HCT116 (cell line): ENCODE results near the gene MDM4. TPM values are rescaled to one million over a fixed set of nuclear protein-coding genes. Genes with fewer than 3 reads are reported as not detected.

Source experiments
- ATAC-seq: fragments of 200-7000 bp; cut with Tn5 transposase; 2 replicates; pipeline ENCODE4 v1.9.1; 2020; ENCODE audit warnings: mild to moderate bottlenecking, moderate library complexity
- BruUV-seq: library from RNA; stranded (reverse); fragments of 400-500 nt; replicated peaks from 2 replicates; lab custom pipeline; 2021; lab: Mats Ljungman, UMichigan
- CTCF ChIA-PET: fragments of 300-600 bp; sonication (Branson Sonifier 250); formaldehyde crosslinking; loops from one replicate; lab custom pipeline; 2021; ENCODE audit warnings: antibody characterized with exemption; lab: Charles Lee
- POLR2A ChIA-PET: fragments of 300-600, 350-600 bp; sonication (Branson Sonifier 250); formaldehyde crosslinking; loops from one replicate; lab custom pipeline; 2021; ENCODE audit warnings: antibody characterized with exemption; lab: Charles Lee
- RAD21 ChIA-PET, 2 experiments: fragments of 300-600 bp; sonication (Branson Sonifier 250); formaldehyde crosslinking; loops; one replicate each; lab custom pipeline; 2023; ENCODE audit warnings: low total read pairs in 2 of 2; ENCODE audit not compliant: uncharacterized antibody in 2 of 2, unreplicated experiment in 2 of 2, low non-redundant PET in 1 of 2; lab: Charles Lee
- DNase-seq: peaks from one replicate; pipeline ENCODE4 v3.0.0-alpha.2; 2010; ENCODE audit warnings: low read depth, low spot score
- H2AFZ ChIP-seq: fragments of 200-600 bp; shearing (Covaris generic), sonication (generic); 2 replicates; pipeline ENCODE4 v1.6.1; 2017; ENCODE audit warnings: low read depth, mixed run types, mixed read lengths, antibody characterized with exemption, low read length; ENCODE audit not compliant: poor library complexity, severe bottlenecking
- H3K27ac ChIP-seq: 2 replicates; pipeline ENCODE4 v1.5.1; 2012; ENCODE audit warnings: low read depth, low read length
- H3K27me3 ChIP-seq: fragments of 200-600 bp; sonication (generic); 2 replicates; pipeline ENCODE4 v1.6.1; 2016; ENCODE audit warnings: mixed run types, low read length, mixed read lengths; ENCODE audit not compliant: insufficient read depth
- H3K36me3 ChIP-seq, 2 experiments: fragments of 200-500 bp in 1 of 2; fragments of 200-600 bp in 1 of 2; sonication (Bioruptor generic) in 1 of 2; sonication (generic) in 1 of 2; 2 replicates each; pipeline versions ENCODE4 v1.5.1 to v1.6.1; 2014 to 2016; ENCODE audit warnings: low read length in 2 of 2, inconsistent platforms in 1 of 2, mixed read lengths in 1 of 2, mixed run types in 1 of 2; ENCODE audit not compliant: insufficient read depth in 2 of 2, control insufficient read depth in 1 of 2
- H3K4me1 ChIP-seq, 2 experiments: fragments of 200-600 bp in 1 of 2; sonication (generic) in 1 of 2; 2 replicates each; pipeline versions ENCODE4 v1.5.1 to v1.6.1; 2012 to 2017; ENCODE audit warnings: low read length in 2 of 2, inconsistent platforms in 1 of 2, mild to moderate bottlenecking in 1 of 2, mixed read lengths in 1 of 2, mixed run types in 1 of 2, moderate library complexity in 1 of 2; ENCODE audit not compliant: insufficient read depth in 2 of 2, control insufficient read depth in 1 of 2
- H3K4me2 ChIP-seq: fragments of 200-600 bp; sonication (generic); 2 replicates; pipeline ENCODE4 v1.6.1; 2017; ENCODE audit warnings: mixed run types, low read length, mixed read lengths
- H3K4me3 ChIP-seq, 2 experiments: fragments of 200-600 bp in 1 of 2; sonication (generic) in 1 of 2; replicated peaks in 1 of 2; 2 replicates each; pipeline ENCODE4 v1.5.1; 2011 to 2016; ENCODE audit warnings: low read length in 2 of 2, control low read depth in 1 of 2, low read depth in 1 of 2, mild to moderate bottlenecking in 1 of 2, mixed read lengths in 1 of 2, mixed run types in 1 of 2
- H3K79me2 ChIP-seq: fragments of 200-600 bp; sonication (generic); 2 replicates; pipeline ENCODE4 v1.6.1; 2017; ENCODE audit warnings: mild to moderate bottlenecking, mixed run types, low read length, moderate library complexity, mixed read lengths; ENCODE audit not compliant: insufficient read depth
- H3K9ac ChIP-seq: fragments of 200-600 bp; sonication (generic); 2 replicates; pipeline ENCODE4 v1.6.1; 2016; ENCODE audit warnings: low read length, mixed read lengths
- H3K9me2 ChIP-seq: fragments of 200-600 bp; sonication (generic), shearing (Covaris generic); 2 replicates; pipeline ENCODE4 v1.6.1; 2017; ENCODE audit warnings: mixed run types, mild to moderate bottlenecking, moderate library complexity; ENCODE audit not compliant: insufficient read depth
- H3K9me3 ChIP-seq, 2 experiments: fragments of 200-500 bp in 1 of 2; fragments of 200-600 bp in 1 of 2; sonication (Bioruptor generic) in 1 of 2; sonication (generic) in 1 of 2; 2 replicates each; pipeline ENCODE4 v1.6.1; 2014 to 2017; ENCODE audit warnings: low read length in 2 of 2, mixed read lengths in 2 of 2, inconsistent platforms in 1 of 2, low read depth in 1 of 2, mild to moderate bottlenecking in 1 of 2, mixed run types in 1 of 2, moderate library complexity in 1 of 2; ENCODE audit not compliant: control insufficient read depth in 1 of 2, insufficient read depth in 1 of 2
- H4K20me1 ChIP-seq: fragments of 200-600 bp; sonication (generic), shearing (Covaris generic); 2 replicates; pipeline ENCODE4 v1.6.1; 2017; ENCODE audit warnings: mixed run types, mild to moderate bottlenecking, moderate library complexity; ENCODE audit not compliant: insufficient read depth
- EGR1 ChIP-seq: IDR thresholded peaks from 2 replicates; pipeline ENCODE4 v1.6.1; 2012; ENCODE audit warnings: low read depth
- FOSL1 ChIP-seq: IDR thresholded peaks from 2 replicates; pipeline ENCODE4 v1.6.1; 2012; ENCODE audit warnings: low read depth
- JUND ChIP-seq: IDR thresholded peaks from 2 replicates; pipeline ENCODE4 v1.6.1; 2012
- POLR2A ChIP-seq: IDR thresholded peaks from 2 replicates; pipeline ENCODE4 v1.7.0; 2011; ENCODE audit warnings: borderline replicate concordance; ENCODE audit not compliant: insufficient read depth, insufficient read length; ENCODE audit errors: extremely low read depth
- POLR2AphosphoS5 ChIP-seq: IDR thresholded peaks from 2 replicates; pipeline ENCODE4 v1.6.1; 2011; ENCODE audit warnings: mild to moderate bottlenecking, low read depth, low read length, moderate library complexity
- SIN3A ChIP-seq: IDR thresholded peaks from 2 replicates; pipeline ENCODE4 v1.6.1; 2012; ENCODE audit warnings: low read depth
- TCF7L2 ChIP-seq: IDR thresholded peaks from 2 replicates; pipeline ENCODE4 v1.7.0; 2011; ENCODE audit warnings: borderline replicate concordance, inconsistent platforms; ENCODE audit not compliant: insufficient read depth, insufficient read length; ENCODE audit errors: extremely low read depth
- YY1 ChIP-seq: IDR thresholded peaks from 2 replicates; pipeline ENCODE4 v1.6.1; 2011; ENCODE audit warnings: low read length, low read depth, moderate library complexity, mild to moderate bottlenecking; ENCODE audit not compliant: insufficient replicate concordance; ENCODE audit errors: extremely low read depth
- ZNF274 ChIP-seq: fragments of 200-500 bp; sonication (Bioruptor generic); IDR thresholded peaks from 2 replicates; pipeline ENCODE4 v1.6.1; 2014; ENCODE audit warnings: mild to moderate bottlenecking, low read depth, low read length, inconsistent platforms
- intact Hi-C: fragments of 100-400 bp; cut with micrococcal nuclease; formaldehyde crosslinking; loops from 2 replicates; pipeline ENCODE4 v1.10.0; 2022
- total RNA-seq: library from RNA; stranded (reverse); gene quantifications from one replicate; pipeline ENCODE4 v1.2.1, GENCODE V29; 2021; ENCODE audit not compliant: unreplicated experiment
- TF ChIP-seq, protein P1 (sequence below): IDR thresholded peaks from 2 replicates; pipeline ENCODE4 v1.6.1; 2012; ENCODE audit warnings: low read depth
- TF ChIP-seq, protein P2 (sequence below): IDR thresholded peaks from 2 replicates; pipeline ENCODE4 v1.6.1; 2012
- TF ChIP-seq, protein P3 (sequence below), 3 experiments: fragments of 200-600 bp in 1 of 3; sonication (generic) in 1 of 3; IDR thresholded peaks in 2 of 3; conservative IDR thresholded peaks in 1 of 3; 2 replicates each; pipeline ENCODE4 v1.5.1; 2012 to 2017; ENCODE audit warnings: low read depth in 2 of 3, low read length in 2 of 3, antibody characterized with exemption in 1 of 3, borderline replicate concordance in 1 of 3, control low read depth in 1 of 3, mild to moderate bottlenecking in 1 of 3, mixed read lengths in 1 of 3, mixed run types in 1 of 3, moderate library complexity in 1 of 3; ENCODE audit not compliant: insufficient read depth in 1 of 3

MDM4 gene
- total RNA-seq, 1 experiment from 2014 or later = 79.5 TPM

DNA sequence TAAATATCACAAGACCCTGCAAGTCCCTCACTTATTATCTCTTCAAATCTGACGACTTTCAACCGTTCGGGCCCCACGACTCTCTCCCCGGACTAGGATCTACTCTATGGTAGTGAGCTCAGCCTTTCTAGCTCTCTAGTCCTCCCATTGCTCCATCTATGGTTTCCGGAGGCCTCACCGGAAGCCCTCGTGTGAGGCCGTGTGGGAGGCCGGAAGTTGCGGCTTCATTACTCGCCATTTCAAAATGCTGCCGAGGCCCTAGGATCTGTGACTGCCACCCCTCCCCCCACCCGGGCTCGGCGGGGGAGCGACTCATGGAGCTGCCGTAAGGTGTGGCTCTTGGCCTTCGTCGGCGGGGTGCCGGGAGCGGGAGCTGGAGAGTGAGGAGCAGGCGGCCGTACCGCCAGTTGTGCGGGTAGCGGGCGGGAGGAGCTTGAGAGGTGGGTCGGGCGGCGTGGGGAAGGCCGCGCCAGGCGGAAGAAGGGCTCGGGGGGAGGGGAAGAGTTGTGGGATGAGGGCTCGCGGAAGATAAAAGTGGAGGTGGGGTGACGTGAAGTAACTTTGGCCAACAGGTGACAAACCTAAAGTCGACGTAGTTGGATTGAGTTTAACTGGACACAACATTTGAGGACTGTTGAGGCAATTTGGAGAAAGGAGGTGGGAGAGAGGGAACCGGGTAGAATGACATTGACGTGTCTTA, at the start of gene MDM4 (continued):
- TF ChIP-seq, protein P1, sequence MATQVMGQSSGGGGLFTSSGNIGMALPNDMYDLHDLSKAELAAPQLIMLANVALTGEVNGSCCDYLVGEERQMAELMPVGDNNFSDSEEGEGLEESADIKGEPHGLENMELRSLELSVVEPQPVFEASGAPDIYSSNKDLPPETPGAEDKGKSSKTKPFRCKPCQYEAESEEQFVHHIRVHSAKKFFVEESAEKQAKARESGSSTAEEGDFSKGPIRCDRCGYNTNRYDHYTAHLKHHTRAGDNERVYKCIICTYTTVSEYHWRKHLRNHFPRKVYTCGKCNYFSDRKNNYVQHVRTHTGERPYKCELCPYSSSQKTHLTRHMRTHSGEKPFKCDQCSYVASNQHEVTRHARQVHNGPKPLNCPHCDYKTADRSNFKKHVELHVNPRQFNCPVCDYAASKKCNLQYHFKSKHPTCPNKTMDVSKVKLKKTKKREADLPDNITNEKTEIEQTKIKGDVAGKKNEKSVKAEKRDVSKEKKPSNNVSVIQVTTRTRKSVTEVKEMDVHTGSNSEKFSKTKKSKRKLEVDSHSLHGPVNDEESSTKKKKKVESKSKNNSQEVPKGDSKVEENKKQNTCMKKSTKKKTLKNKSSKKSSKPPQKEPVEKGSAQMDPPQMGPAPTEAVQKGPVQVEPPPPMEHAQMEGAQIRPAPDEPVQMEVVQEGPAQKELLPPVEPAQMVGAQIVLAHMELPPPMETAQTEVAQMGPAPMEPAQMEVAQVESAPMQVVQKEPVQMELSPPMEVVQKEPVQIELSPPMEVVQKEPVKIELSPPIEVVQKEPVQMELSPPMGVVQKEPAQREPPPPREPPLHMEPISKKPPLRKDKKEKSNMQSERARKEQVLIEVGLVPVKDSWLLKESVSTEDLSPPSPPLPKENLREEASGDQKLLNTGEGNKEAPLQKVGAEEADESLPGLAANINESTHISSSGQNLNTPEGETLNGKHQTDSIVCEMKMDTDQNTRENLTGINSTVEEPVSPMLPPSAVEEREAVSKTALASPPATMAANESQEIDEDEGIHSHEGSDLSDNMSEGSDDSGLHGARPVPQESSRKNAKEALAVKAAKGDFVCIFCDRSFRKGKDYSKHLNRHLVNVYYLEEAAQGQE = no peak
- TF ChIP-seq TCF7L2 (peak; percentile 94), POLR2AphosphoS5 (no peak; the same call in 1 of the 2 replicates), EGR1 (peak; percentile 58), FOSL1 (no peak), ZNF274 (no peak)
- TF ChIP-seq, all 23 proteins: peak for 11

- BruUV-seq = no TSS peak
- H3K4me1 ChIP-seq = no peaks in the 10 kb centered on the region
- H2AFZ ChIP-seq = no peak overlapping the region
- H3K9ac ChIP-seq = no peak overlapping the region
- DNase-seq (no peak), ATAC-seq (no peak)
- H3K9me2 ChIP-seq = no peaks in the 10 kb centered on the region
- no peaks in the 10 kb centered on the region for H3K27me3 ChIP-seq
- H3K4me3 ChIP-seq = no peak overlapping the region
- intact Hi-C loops = no loop called here
- no peak overlapping the region for H3K27ac ChIP-seq
- ChIA-PET CTCF (interaction anchor here (1.2 to 1.3 kb wide), 2 partner anchors 20 to 36 kb away, joined by 4 to 5 read pairs; no protein-coding TSS in a partner anchor), RAD21 (no interaction called here), POLR2A (interaction anchor here (0.7 kb wide), 1 partner anchor 757 kb away, joined by 3 read pairs; no protein-coding TSS in a partner anchor)
- no peaks in the 10 kb centered on the region for H4K20me1 ChIP-seq
- 0 out of 4 replicates have a peak, but pooled peaks cover 0 to 2% of the 10 kb centered on the region in 2 experiments for H3K36me3 ChIP-seq
- no peak overlapping the region for H3K4me2 ChIP-seq
- H3K9me3 ChIP-seq = no peaks in the 10 kb centered on the region
- no peaks in the 10 kb centered on the region for H3K79me2 ChIP-seq
- TF ChIP-seq FOSL1 = no peak
- TF ChIP-seq TCF7L2 = no peak
- TF ChIP-seq SIN3A = no peak
- TF ChIP-seq YY1 = no peak
- TF ChIP-seq, protein P2, sequence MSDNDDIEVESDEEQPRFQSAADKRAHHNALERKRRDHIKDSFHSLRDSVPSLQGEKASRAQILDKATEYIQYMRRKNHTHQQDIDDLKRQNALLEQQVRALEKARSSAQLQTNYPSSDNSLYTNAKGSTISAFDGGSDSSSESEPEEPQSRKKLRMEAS = no peak
- TF ChIP-seq, protein P3, sequence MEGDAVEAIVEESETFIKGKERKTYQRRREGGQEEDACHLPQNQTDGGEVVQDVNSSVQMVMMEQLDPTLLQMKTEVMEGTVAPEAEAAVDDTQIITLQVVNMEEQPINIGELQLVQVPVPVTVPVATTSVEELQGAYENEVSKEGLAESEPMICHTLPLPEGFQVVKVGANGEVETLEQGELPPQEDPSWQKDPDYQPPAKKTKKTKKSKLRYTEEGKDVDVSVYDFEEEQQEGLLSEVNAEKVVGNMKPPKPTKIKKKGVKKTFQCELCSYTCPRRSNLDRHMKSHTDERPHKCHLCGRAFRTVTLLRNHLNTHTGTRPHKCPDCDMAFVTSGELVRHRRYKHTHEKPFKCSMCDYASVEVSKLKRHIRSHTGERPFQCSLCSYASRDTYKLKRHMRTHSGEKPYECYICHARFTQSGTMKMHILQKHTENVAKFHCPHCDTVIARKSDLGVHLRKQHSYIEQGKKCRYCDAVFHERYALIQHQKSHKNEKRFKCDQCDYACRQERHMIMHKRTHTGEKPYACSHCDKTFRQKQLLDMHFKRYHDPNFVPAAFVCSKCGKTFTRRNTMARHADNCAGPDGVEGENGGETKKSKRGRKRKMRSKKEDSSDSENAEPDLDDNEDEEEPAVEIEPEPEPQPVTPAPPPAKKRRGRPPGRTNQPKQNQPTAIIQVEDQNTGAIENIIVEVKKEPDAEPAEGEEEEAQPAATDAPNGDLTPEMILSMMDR (IDR thresholded peaks at IDR 0.05 in 2 of 3, conservative IDR thresholded peaks at IDR 0.05 in 1 of 3; ENCODE audit: borderline replicate concordance in 1 of 3, insufficient read depth in 1 of 3, low read depth in 2 of 3, low read length in 2 of 3) = no peak
- no peak for TF ChIP-seq JUND
- TF ChIP-seq POLR2A = no peak
Measured at GRCh38 chr1:204466416-204467405, 49.5 kb upstream of the MDM4 start.
